Thyroid gland (tissue), 4 donors: ENCODE results near the gene TMEM254.
"Not testable (repeated sequence)": the region's sequence is repeated elsewhere in the genome, so short reads cannot be mapped to it uniquely, and the experiment has no call there.

Experiments
- POLR2A ChIP-seq, 2 donors: fragments of 450-650 bp; IDR thresholded peaks; one replicate each; pipeline ENCODE4 v1.6.1; 2017; ENCODE audit warnings: antibody characterized with exemption in 2 of 2, mild to moderate bottlenecking in 2 of 2, moderate library complexity in 1 of 2
- TF ChIP-seq, protein P1 (sequence below), 6 experiments: fragments of 200-600 bp in 3 of 6; fragments of 450-650 bp in 3 of 6; sonication (generic) in 3 of 6; IDR thresholded peaks; one replicate each; pipeline ENCODE4 v1.5.1; 2016 to 2019; ENCODE audit warnings: antibody characterized with exemption in 6 of 6, mild to moderate bottlenecking in 2 of 6, inconsistent platforms in 1 of 6, moderate library complexity in 1 of 6

DNA sequence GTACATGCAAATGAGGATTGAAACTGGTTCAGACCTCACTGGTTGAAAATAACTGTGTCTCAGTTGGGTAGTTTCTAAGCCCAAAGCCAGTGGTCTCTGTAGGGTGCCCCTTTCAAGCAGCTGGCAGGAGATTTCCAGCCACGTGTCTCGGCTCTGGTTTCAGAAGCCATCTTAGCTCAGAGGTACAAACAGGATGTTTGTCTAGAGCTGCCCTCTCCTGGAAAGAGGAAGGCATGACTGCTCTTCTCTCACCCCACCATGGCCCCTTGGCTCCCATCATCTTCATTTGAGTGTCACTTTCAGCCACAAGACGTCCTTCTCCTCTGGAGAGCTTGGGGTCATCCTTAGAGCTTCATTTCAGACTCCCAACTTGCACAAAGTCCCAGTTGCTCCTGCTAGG lies 49.3 kb upstream of the TMEM254 start:
- TF ChIP-seq, protein P1, sequence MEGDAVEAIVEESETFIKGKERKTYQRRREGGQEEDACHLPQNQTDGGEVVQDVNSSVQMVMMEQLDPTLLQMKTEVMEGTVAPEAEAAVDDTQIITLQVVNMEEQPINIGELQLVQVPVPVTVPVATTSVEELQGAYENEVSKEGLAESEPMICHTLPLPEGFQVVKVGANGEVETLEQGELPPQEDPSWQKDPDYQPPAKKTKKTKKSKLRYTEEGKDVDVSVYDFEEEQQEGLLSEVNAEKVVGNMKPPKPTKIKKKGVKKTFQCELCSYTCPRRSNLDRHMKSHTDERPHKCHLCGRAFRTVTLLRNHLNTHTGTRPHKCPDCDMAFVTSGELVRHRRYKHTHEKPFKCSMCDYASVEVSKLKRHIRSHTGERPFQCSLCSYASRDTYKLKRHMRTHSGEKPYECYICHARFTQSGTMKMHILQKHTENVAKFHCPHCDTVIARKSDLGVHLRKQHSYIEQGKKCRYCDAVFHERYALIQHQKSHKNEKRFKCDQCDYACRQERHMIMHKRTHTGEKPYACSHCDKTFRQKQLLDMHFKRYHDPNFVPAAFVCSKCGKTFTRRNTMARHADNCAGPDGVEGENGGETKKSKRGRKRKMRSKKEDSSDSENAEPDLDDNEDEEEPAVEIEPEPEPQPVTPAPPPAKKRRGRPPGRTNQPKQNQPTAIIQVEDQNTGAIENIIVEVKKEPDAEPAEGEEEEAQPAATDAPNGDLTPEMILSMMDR (IDR thresholded peaks at IDR 0.05) = peak in 4 of 6 experiments; percentile 20 to 42 (median 29)
- TF ChIP-seq POLR2A (IDR thresholded peaks at IDR 0.05) = not testable (repeated sequence)
